Measurements from ENCODE around the gene PREX1.

PREX1 gene

DNA sequence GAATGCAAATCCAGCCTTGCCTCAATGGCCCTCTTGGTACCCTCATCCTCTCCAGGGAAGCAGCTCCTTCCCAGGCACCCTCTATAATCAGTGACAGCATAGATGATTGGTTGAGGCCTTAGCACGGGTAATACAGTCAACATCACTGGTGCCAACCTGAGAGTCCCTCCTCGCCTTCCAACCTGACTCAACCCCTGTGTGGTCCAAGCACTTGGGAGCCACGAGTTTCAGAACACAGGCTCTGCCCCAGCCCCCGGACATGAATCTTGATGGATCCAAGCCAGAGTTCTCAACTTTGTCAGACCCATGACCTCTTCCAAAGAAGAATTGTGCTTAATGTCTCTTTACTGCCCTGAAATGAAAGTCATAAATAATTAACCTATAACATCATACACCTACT lies 213.9 kb downstream of the PREX1 start:
- Histone ChIP-seq H3K27me3 (ENCODE audit: control insufficient read depth in 1 of 2, insufficient read depth in 2 of 2, low read length in 2 of 2) (peaks cover 0 to 4% of the 10 kb centered on the region in 2 donors), H3K36me3 (ENCODE audit: control insufficient read depth in 1 of 2, insufficient read depth in 2 of 2, low read length in 2 of 2) (no peaks in the 10 kb centered on the region), H3K4me3 (ENCODE audit: low read depth in 1 of 2, low read length in 2 of 2) (no peak overlapping the region), H3K9me3 (ENCODE audit: control insufficient read depth in 1 of 2, low read length in 2 of 2) (no peaks in the 10 kb centered on the region), H3K4me1 (ENCODE audit: control insufficient read depth in 1 of 2, insufficient read depth in 2 of 2, low read length in 2 of 2) (no peaks in the 10 kb centered on the region), H3K27ac (ENCODE audit: low read depth, low read length) (no peak overlapping the region), H3K9ac (ENCODE audit: low read depth in 1 of 2, low read length in 2 of 2) (no peak overlapping the region)

DNA sequence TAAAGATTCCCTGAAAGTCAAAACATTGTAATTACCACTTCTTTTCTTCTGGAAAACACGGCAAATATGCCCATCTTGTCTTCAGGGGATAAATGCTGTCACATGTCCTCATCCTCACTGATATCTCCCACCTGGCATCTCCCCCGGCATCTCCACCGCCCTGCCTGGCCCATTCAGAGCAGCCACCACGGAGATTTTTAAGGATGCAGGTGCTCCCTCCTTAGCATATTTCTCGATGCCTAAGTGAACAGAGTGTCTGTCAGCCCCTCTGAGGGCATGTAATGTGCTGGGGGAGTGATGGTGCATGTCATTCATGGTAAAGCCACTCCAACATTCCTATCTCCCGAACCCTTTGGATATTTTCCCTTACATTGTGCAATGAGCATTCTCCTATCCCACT lies 215.5 kb downstream of the PREX1 start:
- H3K9me3 ChIP-seq (ENCODE audit: control insufficient read depth in 1 of 2, low read length in 2 of 2), result no peaks in the 10 kb centered on the region
- no peak overlapping the region for H3K4me3 ChIP-seq (ENCODE audit: low read depth in 1 of 2, low read length in 2 of 2)
- H3K27ac ChIP-seq (ENCODE audit: low read depth, low read length), result no peak overlapping the region
- no peak overlapping the region for H3K9ac ChIP-seq (ENCODE audit: low read depth in 1 of 2, low read length in 2 of 2)
- no peaks in the 10 kb centered on the region for H3K4me1 ChIP-seq (ENCODE audit: control insufficient read depth in 1 of 2, insufficient read depth in 2 of 2, low read length in 2 of 2)
- peaks cover 0 to 4% of the 10 kb centered on the region in 2 donors for H3K27me3 ChIP-seq (ENCODE audit: control insufficient read depth in 1 of 2, insufficient read depth in 2 of 2, low read length in 2 of 2)
- H3K36me3 ChIP-seq (ENCODE audit: control insufficient read depth in 1 of 2, insufficient read depth in 2 of 2, low read length in 2 of 2), result no peaks in the 10 kb centered on the region

DNA sequence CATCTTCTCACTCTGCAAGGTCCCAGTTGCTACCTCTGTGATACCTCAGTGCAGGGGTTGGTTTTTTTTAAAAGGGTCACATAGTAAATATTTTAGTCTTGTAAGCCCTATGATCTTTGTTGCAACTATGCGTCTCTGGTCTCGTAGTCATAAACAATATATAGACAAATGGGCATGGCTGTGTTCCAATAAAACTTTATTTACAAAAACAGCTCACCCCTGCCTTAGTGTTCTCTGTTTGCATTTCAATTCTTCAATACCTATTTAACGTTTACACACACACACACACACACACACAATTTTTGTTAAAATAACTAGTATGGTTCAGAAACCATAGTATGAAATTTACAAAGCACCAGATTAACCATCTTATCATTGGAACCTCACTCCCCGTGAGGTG lies 216.8 kb downstream of the PREX1 start:
- no peaks in the 10 kb centered on the region for H3K4me1 ChIP-seq (ENCODE audit: control insufficient read depth in 1 of 2, insufficient read depth in 2 of 2, low read length in 2 of 2)
- no peak overlapping the region for H3K27ac ChIP-seq (ENCODE audit: low read depth, low read length)
- peaks cover 0 to 4% of the 10 kb centered on the region in 2 donors for H3K27me3 ChIP-seq (ENCODE audit: control insufficient read depth in 1 of 2, insufficient read depth in 2 of 2, low read length in 2 of 2)
- no peak overlapping the region for H3K4me3 ChIP-seq (ENCODE audit: low read depth in 1 of 2, low read length in 2 of 2)
- H3K9ac ChIP-seq (ENCODE audit: low read depth in 1 of 2, low read length in 2 of 2), result no peak overlapping the region
- H3K36me3 ChIP-seq (ENCODE audit: control insufficient read depth in 1 of 2, insufficient read depth in 2 of 2, low read length in 2 of 2), result no peaks in the 10 kb centered on the region
- no peaks in the 10 kb centered on the region for H3K9me3 ChIP-seq (ENCODE audit: control insufficient read depth in 1 of 2, low read length in 2 of 2)

DNA sequence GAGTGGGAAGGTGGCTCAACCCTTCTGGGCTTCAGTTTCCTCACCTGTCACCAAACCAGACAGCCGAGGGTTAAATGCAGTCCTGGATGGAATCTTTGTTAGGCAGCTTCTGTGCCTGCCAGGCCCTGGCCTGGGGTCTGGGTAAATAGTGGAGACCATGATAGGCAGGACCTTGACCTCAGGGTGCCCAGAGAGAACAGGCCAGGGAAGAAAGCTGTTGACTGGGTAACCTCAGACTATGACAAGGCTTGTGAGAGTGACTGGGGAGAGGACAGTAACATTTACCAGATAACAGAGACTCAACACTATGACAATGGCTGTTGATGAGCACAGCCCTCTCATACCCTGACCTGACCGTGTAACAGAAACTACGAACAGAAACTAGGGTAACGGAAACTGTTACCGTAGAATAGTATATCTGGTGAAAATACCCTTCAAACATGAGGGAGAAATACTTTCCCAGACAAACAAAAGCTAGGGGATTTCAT lies 218.3 kb downstream of the PREX1 start:
- Histone ChIP-seq H3K9me3 (ENCODE audit: control insufficient read depth in 1 of 2, low read length in 2 of 2) (no peaks in the 10 kb centered on the region), H3K27me3 (ENCODE audit: control insufficient read depth in 1 of 2, insufficient read depth in 2 of 2, low read length in 2 of 2) (peaks cover 0 to 4% of the 10 kb centered on the region in 2 donors), H3K27ac (ENCODE audit: low read depth, low read length) (no peak overlapping the region), H3K4me3 (ENCODE audit: low read depth in 1 of 2, low read length in 2 of 2) (no peak overlapping the region), H3K36me3 (ENCODE audit: control insufficient read depth in 1 of 2, insufficient read depth in 2 of 2, low read length in 2 of 2) (no peaks in the 10 kb centered on the region), H3K4me1 (ENCODE audit: control insufficient read depth in 1 of 2, insufficient read depth in 2 of 2, low read length in 2 of 2) (no peaks in the 10 kb centered on the region), H3K9ac (ENCODE audit: low read depth in 1 of 2, low read length in 2 of 2) (no peak overlapping the region)

GRCh38 chr20:48608756-48609155 lies 219.0 kb downstream of the PREX1 start:
- H3K4me3 ChIP-seq (ENCODE audit: low read depth in 1 of 2, low read length in 2 of 2), result no peak overlapping the region
- H3K27me3 ChIP-seq (ENCODE audit: control insufficient read depth in 1 of 2, insufficient read depth in 2 of 2, low read length in 2 of 2), result peaks cover 0 to 3% of the 10 kb centered on the region in 2 donors
- no peak overlapping the region for H3K27ac ChIP-seq (ENCODE audit: low read depth, low read length)
- no peaks in the 10 kb centered on the region for H3K36me3 ChIP-seq (ENCODE audit: control insufficient read depth in 1 of 2, insufficient read depth in 2 of 2, low read length in 2 of 2)
- H3K9ac ChIP-seq (ENCODE audit: low read depth in 1 of 2, low read length in 2 of 2), result no peak overlapping the region
- no peaks in the 10 kb centered on the region for H3K9me3 ChIP-seq (ENCODE audit: control insufficient read depth in 1 of 2, low read length in 2 of 2)
- H3K4me1 ChIP-seq (ENCODE audit: control insufficient read depth in 1 of 2, insufficient read depth in 2 of 2, low read length in 2 of 2), result no peaks in the 10 kb centered on the region

DNA sequence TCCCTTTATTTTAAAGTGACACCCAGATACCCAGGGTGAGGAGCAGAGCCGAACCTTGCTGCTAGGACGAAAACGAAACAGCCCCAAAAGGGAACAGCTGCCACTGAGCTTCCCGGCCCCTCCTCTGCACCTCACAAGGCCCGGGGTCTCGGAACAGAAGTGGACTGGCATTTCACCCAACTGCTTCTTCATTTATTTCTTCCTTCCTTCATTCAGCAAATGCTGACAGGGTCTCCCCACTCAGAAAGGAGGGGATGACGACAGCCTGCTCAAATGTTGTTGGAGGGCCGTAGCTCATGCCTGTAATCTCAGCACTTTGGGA lies 220.3 kb downstream of the PREX1 start:
- Histone ChIP-seq H3K9me3 (ENCODE audit: control insufficient read depth in 1 of 2, low read length in 2 of 2) (no peaks in the 10 kb centered on the region), H3K4me1 (ENCODE audit: control insufficient read depth in 1 of 2, insufficient read depth in 2 of 2, low read length in 2 of 2) (no peaks in the 10 kb centered on the region), H3K36me3 (ENCODE audit: control insufficient read depth in 1 of 2, insufficient read depth in 2 of 2, low read length in 2 of 2) (no peaks in the 10 kb centered on the region), H3K9ac (ENCODE audit: low read depth in 1 of 2, low read length in 2 of 2) (no peak overlapping the region), H3K27ac (ENCODE audit: low read depth, low read length) (no peak overlapping the region), H3K27me3 (ENCODE audit: control insufficient read depth in 1 of 2, insufficient read depth in 2 of 2, low read length in 2 of 2) (no peaks in the 10 kb centered on the region), H3K4me3 (ENCODE audit: low read depth in 1 of 2, low read length in 2 of 2) (no peak overlapping the region)

- no peak overlapping the region for H3K4me3 ChIP-seq (ENCODE audit: low read depth in 1 of 2, low read length in 2 of 2)
- H3K9ac ChIP-seq (ENCODE audit: low read depth in 1 of 2, low read length in 2 of 2), result no peak overlapping the region
- H3K36me3 ChIP-seq (ENCODE audit: control insufficient read depth in 1 of 2, insufficient read depth in 2 of 2, low read length in 2 of 2), result no peaks in the 10 kb centered on the region
- no peaks in the 10 kb centered on the region for H3K4me1 ChIP-seq (ENCODE audit: control insufficient read depth in 1 of 2, insufficient read depth in 2 of 2, low read length in 2 of 2)
- H3K9me3 ChIP-seq (ENCODE audit: control insufficient read depth in 1 of 2, low read length in 2 of 2), result no peaks in the 10 kb centered on the region
- no peak overlapping the region for H3K27ac ChIP-seq (ENCODE audit: low read depth, low read length)
- no peaks in the 10 kb centered on the region for H3K27me3 ChIP-seq (ENCODE audit: control insufficient read depth in 1 of 2, insufficient read depth in 2 of 2, low read length in 2 of 2)
These were observed 220.8 kb downstream of the PREX1 start for GRCh38 chr20:48606841-48607543.

DNA sequence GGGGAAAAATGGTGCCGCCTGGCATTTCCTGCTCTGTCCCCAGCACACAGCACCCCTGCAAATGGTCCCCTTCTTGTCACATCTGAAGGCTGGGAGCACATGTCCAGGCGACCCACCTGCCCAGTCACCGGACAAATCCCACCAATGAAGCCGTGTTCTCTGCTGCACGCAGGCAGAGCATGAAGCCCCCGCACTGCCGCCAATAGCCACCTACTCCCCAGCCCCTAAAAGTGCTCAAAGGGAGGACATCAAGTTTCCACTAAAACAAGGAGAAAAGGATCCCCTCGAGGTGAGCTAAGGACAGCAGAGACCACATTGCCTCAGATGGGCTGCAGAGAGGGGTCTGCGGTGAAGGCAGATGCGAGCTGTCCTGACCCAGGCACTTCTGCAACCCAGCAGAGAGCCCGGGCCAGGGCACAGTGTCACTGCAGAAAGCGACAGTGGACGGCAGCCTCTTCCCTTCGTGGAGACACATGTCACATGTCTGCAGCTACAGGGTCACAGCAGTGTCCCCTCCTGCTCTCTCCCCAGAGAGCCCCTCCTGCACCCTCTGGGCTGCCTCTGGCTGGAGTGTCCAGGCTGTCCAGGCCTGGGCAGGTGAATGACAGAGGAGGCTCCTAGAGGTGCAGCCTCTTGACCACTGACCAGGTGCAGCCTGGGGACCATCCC lies 221.5 kb downstream of the PREX1 start:
- no peaks in the 10 kb centered on the region for H3K27me3 ChIP-seq (ENCODE audit: control insufficient read depth in 1 of 2, insufficient read depth in 2 of 2, low read length in 2 of 2)
- H3K27ac ChIP-seq (ENCODE audit: low read depth, low read length), result no peak overlapping the region
- no peaks in the 10 kb centered on the region for H3K9me3 ChIP-seq (ENCODE audit: control insufficient read depth in 1 of 2, low read length in 2 of 2)
- no peak overlapping the region for H3K9ac ChIP-seq (ENCODE audit: low read depth in 1 of 2, low read length in 2 of 2)
- no peak overlapping the region for H3K4me3 ChIP-seq (ENCODE audit: low read depth in 1 of 2, low read length in 2 of 2)
- no peaks in the 10 kb centered on the region for H3K36me3 ChIP-seq (ENCODE audit: control insufficient read depth in 1 of 2, insufficient read depth in 2 of 2, low read length in 2 of 2)
- no peaks in the 10 kb centered on the region for H3K4me1 ChIP-seq (ENCODE audit: control insufficient read depth in 1 of 2, insufficient read depth in 2 of 2, low read length in 2 of 2)

DNA sequence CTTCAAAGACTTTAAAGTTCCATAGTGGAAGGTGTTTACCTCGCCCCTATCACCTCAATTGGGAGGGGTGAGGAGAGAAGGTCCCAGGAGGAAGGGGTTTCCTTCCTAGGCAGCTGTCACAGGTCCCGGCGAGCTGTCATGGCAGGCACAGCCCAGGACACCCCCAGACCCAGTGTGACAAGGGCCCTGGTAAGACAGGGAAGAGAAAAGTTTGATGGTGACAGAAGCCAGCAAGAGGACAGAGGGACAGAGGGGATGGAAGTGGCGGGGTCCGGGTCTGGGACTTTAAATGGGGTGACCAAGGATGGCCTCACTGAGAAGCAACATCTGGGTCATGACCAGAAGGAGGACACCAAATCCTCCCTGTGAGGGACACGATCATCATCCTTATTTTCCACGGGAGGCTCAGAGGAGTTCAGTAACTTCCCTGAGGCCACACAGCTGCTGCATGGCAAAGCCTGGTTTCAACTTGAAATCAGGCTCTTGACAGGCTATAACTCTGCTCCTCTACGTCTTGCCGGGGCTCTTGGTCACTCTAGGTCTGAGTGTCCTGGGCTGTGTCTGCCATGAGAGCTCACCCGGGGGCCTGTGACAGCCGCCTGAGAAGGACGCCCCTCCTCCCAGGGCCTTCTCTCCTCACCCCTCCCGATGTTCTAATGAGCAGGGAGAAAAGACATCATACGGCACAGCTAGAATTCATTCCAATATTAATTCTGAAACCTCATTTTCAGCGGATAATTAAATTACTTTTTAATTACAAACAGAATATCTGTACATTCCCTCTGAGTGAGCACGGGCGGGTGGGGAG lies 222.2 kb downstream of the PREX1 start:
- no peaks in the 10 kb centered on the region for H3K27me3 ChIP-seq (ENCODE audit: control insufficient read depth in 1 of 2, insufficient read depth in 2 of 2, low read length in 2 of 2)
- no peak overlapping the region for H3K9ac ChIP-seq (ENCODE audit: low read depth in 1 of 2, low read length in 2 of 2)
- no peak overlapping the region for H3K4me3 ChIP-seq (ENCODE audit: low read depth in 1 of 2, low read length in 2 of 2)
- no peak overlapping the region for H3K27ac ChIP-seq (ENCODE audit: low read depth, low read length)
- no peaks in the 10 kb centered on the region for H3K36me3 ChIP-seq (ENCODE audit: control insufficient read depth in 1 of 2, insufficient read depth in 2 of 2, low read length in 2 of 2)
- no peaks in the 10 kb centered on the region for H3K4me1 ChIP-seq (ENCODE audit: control insufficient read depth in 1 of 2, insufficient read depth in 2 of 2, low read length in 2 of 2)
- H3K9me3 ChIP-seq (ENCODE audit: control insufficient read depth in 1 of 2, low read length in 2 of 2), result no peaks in the 10 kb centered on the region

DNA sequence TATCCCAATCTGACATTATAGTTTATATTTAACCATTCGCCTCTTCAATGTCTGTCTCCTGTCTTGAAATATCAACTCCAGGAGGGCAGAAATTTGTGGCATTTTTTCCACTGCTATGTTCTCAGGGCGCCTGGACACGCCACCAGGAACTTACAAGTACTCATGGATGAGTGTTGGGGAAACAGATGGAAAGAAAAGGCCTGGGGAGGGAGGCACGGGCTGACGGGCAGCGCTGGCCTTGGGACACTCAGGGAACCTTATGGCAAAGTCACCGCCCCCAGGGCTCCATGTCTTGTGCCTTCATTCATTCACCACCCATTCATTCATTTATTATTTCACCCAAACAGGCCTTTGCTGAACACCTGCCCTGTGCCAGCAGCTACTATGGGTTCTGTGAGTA lies 222.9 kb downstream of the PREX1 start:
- Histone ChIP-seq H3K27me3 (ENCODE audit: control insufficient read depth in 1 of 2, insufficient read depth in 2 of 2, low read length in 2 of 2) (no peaks in the 10 kb centered on the region), H3K36me3 (ENCODE audit: control insufficient read depth in 1 of 2, insufficient read depth in 2 of 2, low read length in 2 of 2) (no peaks in the 10 kb centered on the region), H3K9ac (ENCODE audit: low read depth in 1 of 2, low read length in 2 of 2) (no peak overlapping the region), H3K27ac (ENCODE audit: low read depth, low read length) (no peak overlapping the region), H3K4me1 (ENCODE audit: control insufficient read depth in 1 of 2, insufficient read depth in 2 of 2, low read length in 2 of 2) (no peaks in the 10 kb centered on the region), H3K9me3 (ENCODE audit: control insufficient read depth in 1 of 2, low read length in 2 of 2) (no peaks in the 10 kb centered on the region), H3K4me3 (ENCODE audit: low read depth in 1 of 2, low read length in 2 of 2) (no peak overlapping the region)
